Measurements from ENCODE around the gene LURAP1L. TPM values are rescaled to one million over a fixed set of nuclear protein-coding genes. Genes with fewer than 3 reads are reported as not detected.

Gene LURAP1L
- total RNA-seq, 1 donor: 38.0 TPM

DNA sequence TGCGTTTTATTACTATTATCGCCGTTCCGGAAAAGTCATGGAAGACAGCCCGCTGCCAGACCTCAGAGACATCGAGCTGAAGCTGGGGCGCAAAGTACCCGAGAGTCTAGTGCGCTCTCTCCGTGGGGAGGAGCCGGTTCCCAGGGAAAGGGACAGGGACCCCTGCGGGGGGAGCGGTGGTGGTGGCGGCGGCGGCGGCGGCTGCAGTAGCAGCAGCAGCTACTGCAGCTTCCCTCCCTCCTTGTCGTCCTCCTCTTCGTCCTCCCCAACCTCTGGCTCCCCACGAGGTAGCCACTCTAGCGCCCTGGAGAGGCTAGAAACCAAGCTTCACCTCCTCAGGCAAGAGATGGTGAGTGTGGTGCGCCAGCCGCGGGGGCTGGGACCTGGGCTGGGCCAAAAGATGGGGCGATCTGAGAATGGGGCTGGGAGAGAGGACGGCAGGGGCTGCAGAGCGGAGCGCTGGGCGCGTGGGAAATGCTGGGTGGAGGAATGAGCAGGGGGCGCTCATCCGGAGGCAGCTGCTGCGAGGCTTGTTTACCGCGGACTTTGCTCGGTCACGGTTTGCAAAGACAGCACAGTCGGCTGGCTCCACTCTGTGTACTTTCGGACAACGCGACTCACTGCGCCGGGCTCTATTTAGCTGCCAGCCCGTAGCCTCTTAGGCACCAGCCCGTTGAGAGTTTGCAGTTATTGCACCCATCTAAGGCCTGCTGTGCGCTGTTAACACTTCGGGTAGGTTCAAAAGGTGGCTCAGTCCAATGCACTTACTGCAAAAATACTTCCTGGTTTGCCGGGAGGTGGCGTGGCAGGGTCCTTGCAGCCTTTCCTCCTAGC, 1.1 kb downstream of the LURAP1L start:
- peak; percentile 93 for DNase-seq (ENCODE audit: low read depth)
- peak overlapping the region; percentile 92 for H3K4me3 ChIP-seq (ENCODE audit: low read depth, low read length)
- peak; percentile 54 for TF ChIP-seq CTCF (IDR thresholded peaks at IDR 0.05; ENCODE audit: insufficient read depth, low read depth, low read length)

DNA sequence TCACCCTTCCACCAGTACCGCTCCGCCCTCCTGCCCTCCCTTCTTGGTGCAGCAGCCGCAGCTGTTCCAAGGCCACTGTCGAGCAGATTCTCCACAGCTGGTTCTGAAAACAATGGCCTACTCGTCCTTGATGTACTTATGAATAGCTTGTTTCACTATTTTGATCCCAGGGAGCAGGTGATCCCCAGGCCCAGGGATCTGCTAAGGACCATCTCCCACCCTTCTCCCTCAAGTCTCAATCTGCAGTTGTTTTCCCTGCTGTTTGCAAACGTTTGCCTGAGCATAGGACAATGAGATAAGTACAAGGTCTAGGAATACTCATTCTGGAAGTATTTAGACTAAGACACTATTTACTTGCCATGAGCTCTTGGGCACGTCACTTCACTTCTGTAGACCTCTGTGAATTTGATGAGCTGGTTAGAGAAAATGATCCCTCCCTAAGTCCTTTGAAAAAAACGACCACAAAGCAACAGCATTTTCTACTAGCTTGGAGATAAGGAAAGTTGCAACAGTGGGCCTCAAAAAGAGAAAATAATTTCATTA, 1.8 kb downstream of the LURAP1L start:
- peak; percentile 66 for DNase-seq (ENCODE audit: low read depth)
- H3K4me3 ChIP-seq (ENCODE audit: low read depth, low read length): peak overlapping the region; percentile 92
- TF ChIP-seq CTCF (IDR thresholded peaks at IDR 0.05; ENCODE audit: insufficient read depth, low read depth, low read length): no peak

DNA sequence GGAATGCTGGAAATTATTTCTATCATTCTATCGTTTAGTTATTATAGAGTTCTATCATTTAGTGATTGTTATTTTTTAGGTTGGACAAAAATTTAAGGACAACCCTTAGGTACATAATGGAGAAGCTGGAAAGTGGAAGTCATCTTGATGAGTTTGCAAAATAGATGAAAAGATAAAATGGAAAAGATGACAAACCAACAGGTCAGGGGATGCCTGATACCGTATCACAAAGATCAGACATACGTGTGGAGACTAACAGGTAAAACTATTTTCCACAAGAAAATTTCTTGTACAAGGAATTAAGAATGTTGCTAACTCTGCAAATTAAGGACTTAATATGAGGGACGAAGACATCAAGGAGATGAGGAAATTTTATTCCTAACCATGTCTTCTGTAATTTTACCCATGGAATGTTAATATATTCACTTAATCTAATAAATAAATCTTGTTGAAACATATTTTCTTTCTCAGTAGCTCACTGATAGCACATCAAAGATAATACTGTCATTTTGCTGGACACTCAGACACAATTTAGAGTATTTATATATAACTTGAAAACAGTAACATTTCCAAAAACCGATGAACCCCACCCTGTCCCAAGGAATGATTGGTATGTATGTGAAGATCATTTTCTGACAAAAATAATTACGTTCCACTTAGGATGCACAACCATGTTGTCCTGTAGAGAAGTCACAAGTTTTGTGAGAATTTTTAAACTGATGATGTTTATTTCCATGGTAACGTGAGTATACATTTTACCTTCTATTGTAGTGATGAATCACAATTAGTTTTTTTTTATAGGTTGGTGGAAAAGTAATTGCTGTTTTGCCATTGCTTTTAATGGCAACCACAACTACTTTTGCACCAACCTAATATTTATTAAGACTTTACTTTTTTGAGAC, 2.6 kb downstream of the LURAP1L start:
- peak overlapping the region; percentile 92 for H3K4me3 ChIP-seq (ENCODE audit: low read depth, low read length)
- no peak for TF ChIP-seq CTCF (IDR thresholded peaks at IDR 0.05; ENCODE audit: insufficient read depth, low read depth, low read length)
- DNase-seq (ENCODE audit: low read depth): no peak

DNA sequence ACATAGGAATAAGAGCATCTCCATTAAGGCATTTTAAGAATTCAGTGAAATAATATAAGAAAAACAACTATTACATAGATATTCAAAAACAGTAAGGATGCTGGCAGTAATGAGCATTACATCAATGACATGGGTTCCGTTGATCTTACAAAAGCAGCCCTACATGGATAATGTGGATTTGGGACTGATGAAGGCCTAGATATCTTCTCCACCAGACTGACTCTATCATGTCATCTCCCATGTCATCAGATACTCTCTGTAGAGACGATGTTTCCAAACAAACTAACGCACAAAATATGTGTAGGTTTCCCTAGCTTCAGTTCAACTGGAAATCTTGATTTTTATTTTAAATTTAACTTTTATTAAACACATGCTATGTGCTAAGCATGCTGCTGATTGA, 3.6 kb downstream of the LURAP1L start:
- no peak for DNase-seq (ENCODE audit: low read depth)
- TF ChIP-seq CTCF (IDR thresholded peaks at IDR 0.05; ENCODE audit: insufficient read depth, low read depth, low read length): no peak
- peak overlapping the region; percentile 92 for H3K4me3 ChIP-seq (ENCODE audit: low read depth, low read length)

- TF ChIP-seq CTCF (IDR thresholded peaks at IDR 0.05; ENCODE audit: insufficient read depth, low read depth, low read length): no peak
- H3K4me3 ChIP-seq (ENCODE audit: low read depth, low read length): no peak overlapping the region
- DNase-seq (ENCODE audit: low read depth): no peak
Measured at GRCh38 chr9:12781226-12781733, 6.5 kb downstream of the LURAP1L start.

GRCh38 chr9:12783767-12784460, 9.1 kb downstream of the LURAP1L start:
- no peak overlapping the region for H3K4me3 ChIP-seq (ENCODE audit: low read depth, low read length)
- no peak for DNase-seq (ENCODE audit: low read depth)
- no peak for TF ChIP-seq CTCF (IDR thresholded peaks at IDR 0.05; ENCODE audit: insufficient read depth, low read depth, low read length)
